Transverse colon (tissue), 4 donors: ENCODE results near the gene HES5. TPM values are rescaled to one million over a fixed set of nuclear protein-coding genes. Genes with fewer than 3 reads are reported as not detected.

Experiments used
- DNase-seq: peaks from one replicate; pipeline ENCODE4 v3.0.0-alpha.2; 2019
- H3K27ac ChIP-seq, 4 donors: fragments of 200-600 bp; sonication (generic); 2 replicates each; pipeline ENCODE4 v1.5.1; 2016 to 2018; ENCODE audit warnings: inconsistent platforms in 4 of 4
- H3K27me3 ChIP-seq: fragments of 200-600 bp; sonication (generic); 2 replicates; pipeline ENCODE4 v1.5.1; 2017; ENCODE audit warnings: inconsistent platforms
- H3K36me3 ChIP-seq, 4 donors: fragments of 200-600 bp; sonication (generic); 2 replicates each; pipeline ENCODE4 v1.5.1; 2017 to 2019; ENCODE audit warnings: inconsistent platforms in 4 of 4
- H3K4me1 ChIP-seq, 4 donors: fragments of 200-600 bp; sonication (generic); 2 replicates each; pipeline ENCODE4 v1.5.1; 2017 to 2020; ENCODE audit warnings: inconsistent platforms in 4 of 4
- H3K4me3 ChIP-seq, 4 donors: fragments of 200-600 bp; sonication (generic); 1 replicate in 1 of 4; 2 replicates in 3 of 4; pipeline versions ENCODE4 v1.5.1 to v1.6.1; 2017 to 2019; ENCODE audit warnings: inconsistent platforms in 4 of 4
- H3K9me3 ChIP-seq, 2 donors: fragments of 200-600 bp; sonication (generic); 2 replicates each; pipeline ENCODE4 v1.5.1; 2017 to 2019; ENCODE audit warnings: inconsistent platforms in 2 of 2
- CTCF ChIP-seq, 5 experiments: fragments of 200-600 bp in 3 of 5; fragments of 450-650 bp in 2 of 5; sonication (generic) in 3 of 5; IDR thresholded peaks; 1 replicate in 2 of 5; 2 replicates in 3 of 5; pipeline ENCODE4 v1.5.1; 2016 to 2017; ENCODE audit warnings: antibody characterized with exemption in 5 of 5, inconsistent platforms in 3 of 5, mild to moderate bottlenecking in 2 of 5, moderate library complexity in 1 of 5
- EP300 ChIP-seq: sonication (generic); formaldehyde crosslinking; IDR thresholded peaks from one replicate; pipeline ENCODE4 v1.6.1; 2017; ENCODE audit warnings: antibody characterized with exemption, low read depth
- POLR2A ChIP-seq: fragments of 450-650 bp; IDR thresholded peaks from one replicate; pipeline ENCODE4 v1.6.1; 2016; ENCODE audit warnings: antibody characterized with exemption, mild to moderate bottlenecking, moderate library complexity
- POLR2AphosphoS5 ChIP-seq, 3 donors: sonication (generic); formaldehyde crosslinking; IDR thresholded peaks; one replicate each; pipeline ENCODE4 v1.6.1; 2016; ENCODE audit warnings: antibody characterized with exemption in 3 of 3
- WGBS, 2 donors: methylation state at CpG; one replicate each; pipeline ENCODE4 v1.1.5; 2018; ENCODE audit warnings: low coverage in 1 of 2; 5-methylcytosine and 5-hydroxymethylcytosine counted together
- in situ Hi-C, 4 donors: fragments of 200-750 bp; cut with MboI; loops; one replicate each; pipeline versions ENCODE4 v1.15.0 to v1.15.1; 2017; ENCODE audit warnings: low sequenced_read_pairs in 3 of 4, low pct_ligation_motif_present in 1 of 4, low pct_unique_long_range_greater_than_20kb in 1 of 4
- intact Hi-C: fragments of 100-400 bp; cut with DNase I; formaldehyde crosslinking; loops from one replicate; pipeline ENCODE4 v1.15.1; 2023; ENCODE audit warnings: low total_unique reads
- total RNA-seq, 4 donors: library from RNA; depleted of rRNA; stranded (reverse); fragments of >200 nt; gene quantifications; one replicate each; pipeline ENCODE4 v1.1.0, GENCODE V29; 2016

The HES5 gene
- total RNA-seq, 4 donors from 2014 or later: 0.64 to 1.1 TPM; not detected in 2

GRCh38 chr1:2545754-2546514 lies 15.9 kb upstream of the HES5 start:
- Histone ChIP-seq H3K27me3 (peaks cover 3% of the 10 kb centered on the region), H3K27ac (peak overlapping the region; percentile 95 to 96 (median 96)), H3K9me3 (no peaks in the 10 kb centered on the region), H3K36me3 (no peaks in the 10 kb centered on the region), H3K4me3 (peak overlapping the region; percentile 37 to 57 (median 46)), H3K4me1 (peaks cover 23 to 81% (median 65%) of the 10 kb centered on the region in 4 donors)
- intact Hi-C loops (loop anchor here (5.0 kb wide), 1 partner anchor 129 kb away; no protein-coding TSS in a partner anchor), in situ Hi-C loops (loop anchor here in 1 of 4 donors (10.0 to 25.0 kb wide), 2 partner anchors 131 to 359 kb away; partner anchors contain the start of genes FAAP20 and PEX10)
- TF ChIP-seq CTCF (IDR thresholded peaks at IDR 0.05) (no peak), EP300 (no peak), POLR2A (peak; percentile 63), POLR2AphosphoS5 (IDR thresholded peaks at IDR 0.05) (peak; percentile 68 to 93 (median 88))
- DNase-seq: peak; percentile 95
- WGBS, 2 donors: 4% methylated on average over 13 of the region's 43 CpGs; no CpG with 5 or more reads in 1 of the 2 donors

GRCh38 chr1:2544875-2545640 lies 15.0 kb upstream of the HES5 start:
- Histone ChIP-seq H3K9me3 (no peaks in the 10 kb centered on the region), H3K36me3 (no peaks in the 10 kb centered on the region), H3K4me3 (no peak overlapping the region), H3K27ac (peak overlapping the region; percentile 95 to 96 (median 96)), H3K4me1 (peaks cover 27 to 85% (median 70%) of the 10 kb centered on the region in 4 donors), H3K27me3 (peaks cover 12% of the 10 kb centered on the region)
- 51% methylated on average over 19 of the region's 19 CpGs; no CpG with 5 or more reads in 1 of the 2 donors for WGBS, 2 donors
- intact Hi-C loops (loop anchor here (5.0 kb wide), 2 partner anchors 68 to 128 kb away; partner anchors contain the start of gene PLCH2), in situ Hi-C loops (loop anchor here in 1 of 4 donors (10.0 to 25.0 kb wide), 2 partner anchors 130 to 358 kb away; partner anchors contain the start of genes FAAP20 and PEX10)
- no peak for DNase-seq
- TF ChIP-seq EP300: no peak
- TF ChIP-seq POLR2A: no peak
- no peak for TF ChIP-seq POLR2AphosphoS5 (IDR thresholded peaks at IDR 0.05)
- TF ChIP-seq CTCF (IDR thresholded peaks at IDR 0.05): no peak

- Histone ChIP-seq H3K27me3 (peaks cover 17% of the 10 kb centered on the region), H3K36me3 (no peaks in the 10 kb centered on the region), H3K4me3 (no peak overlapping the region), H3K4me1 (peaks cover 25 to 77% (median 67%) of the 10 kb centered on the region in 4 donors), H3K27ac (peak overlapping the region in 3 of 4 donors; percentile 5 to 96 (median 95)), H3K9me3 (no peaks in the 10 kb centered on the region)
- WGBS, 2 donors: 68% methylated on average over 16 of the region's 26 CpGs; no CpG with 5 or more reads in 1 of the 2 donors
- no peak for DNase-seq
- in situ Hi-C loops (loop anchor here in 1 of 4 donors (10.0 to 25.0 kb wide), 2 partner anchors 129 to 357 kb away; partner anchors contain the start of genes FAAP20 and PEX10), intact Hi-C loops (loop anchor here (5.0 kb wide), 1 partner anchor 67 kb away; the partner anchor contains the start of gene PLCH2)
- TF ChIP-seq CTCF (IDR thresholded peaks at IDR 0.05) (no peak), EP300 (no peak), POLR2AphosphoS5 (IDR thresholded peaks at IDR 0.05) (no peak), POLR2A (no peak)
These were observed 14.2 kb upstream of the HES5 start for GRCh38 chr1:2544093-2544874.
